Upper lobe of left lung (tissue), 6 donors: ENCODE measurements around the gene HDX. TPM values are rescaled to one million over a fixed set of nuclear protein-coding genes. Genes with fewer than 3 reads are reported as not detected.

Experiments used
- ATAC-seq, 2 donors: fragments of 200-7000 bp; cut with Tn5 transposase; one replicate each; pipeline ENCODE4 v1.9.1; 2022; ENCODE audit warnings: mild to moderate bottlenecking in 2 of 2, moderate library complexity in 2 of 2; ENCODE audit not compliant: low FRiP score in 2 of 2
- DNase-seq, 2 donors: peaks; one replicate each; pipeline ENCODE4 v3.0.0-alpha.2; 2019 to 2020
- H3K27ac ChIP-seq, 4 donors: fragments of 200-600 bp; sonication (generic); one replicate each; pipeline ENCODE4 v1.5.1; 2016 to 2019
- H3K27me3 ChIP-seq, 4 donors: fragments of 200-600 bp; sonication (generic); one replicate each; pipeline ENCODE4 v1.5.1; 2017 to 2019
- H3K36me3 ChIP-seq, 4 donors: fragments of 200-600 bp; sonication (generic); one replicate each; pipeline ENCODE4 v1.5.1; 2016 to 2019
- H3K4me1 ChIP-seq, 4 donors: fragments of 200-600 bp; sonication (generic); one replicate each; pipeline ENCODE4 v1.5.1; 2018 to 2019
- H3K4me3 ChIP-seq, 4 donors: fragments of 200-600 bp; sonication (generic); one replicate each; pipeline ENCODE4 v1.5.1; 2017 to 2019; ENCODE audit warnings: mild to moderate bottlenecking in 2 of 4, moderate library complexity in 1 of 4
- H3K9me3 ChIP-seq, 4 donors: fragments of 200-600 bp; sonication (generic); one replicate each; pipeline ENCODE4 v1.5.1; 2018 to 2019
- EP300 ChIP-seq, 4 donors: sonication (generic); formaldehyde crosslinking; IDR thresholded peaks; one replicate each; pipeline ENCODE4 v1.5.1; 2017; ENCODE audit warnings: antibody characterized with exemption in 4 of 4, control low read depth in 2 of 4
- POLR2A ChIP-seq, 4 donors: fragments of 450-650 bp; IDR thresholded peaks; one replicate each; pipeline ENCODE4 v1.5.1; 2016 to 2017; ENCODE audit warnings: antibody characterized with exemption in 4 of 4, mild to moderate bottlenecking in 2 of 4
- POLR2AphosphoS5 ChIP-seq, 2 donors: sonication (generic); formaldehyde crosslinking; IDR thresholded peaks; one replicate each; pipeline ENCODE4 v1.5.1; 2017; ENCODE audit warnings: antibody characterized with exemption in 2 of 2
- WGBS, 2 donors: methylation state at CpG; one replicate each; pipeline ENCODE4 v1.1.5; 2017 to 2018; 5-methylcytosine and 5-hydroxymethylcytosine counted together
- total RNA-seq, 6 donors: library from RNA; depleted of rRNA in 4 of 6; stranded (reverse); fragments of >200 nt in 4 of 6; gene quantifications; one replicate each; pipeline versions ENCODE4 v1.1.0 to v1.2.1, GENCODE V29; 2016 to 2021
- TF ChIP-seq, protein P1 (sequence below), 6 experiments: fragments of 450-650 bp in 4 of 6; fragments of 200-600 bp in 2 of 6; sonication (generic) in 2 of 6; IDR thresholded peaks; one replicate each; pipeline ENCODE4 v1.5.1; 2016 to 2019; ENCODE audit warnings: antibody characterized with exemption in 6 of 6
- donor health status: DM: no; HTN: no; CAD: no; lungs with moderate emphysema.
- donor health status: DM: no; HTN: yes; CAD: no; lungs with severe emphysema.

The HDX gene
- total RNA-seq, 6 donors from 2014 or later = 1.00 to 5.8 (median 3.2) TPM

DNA sequence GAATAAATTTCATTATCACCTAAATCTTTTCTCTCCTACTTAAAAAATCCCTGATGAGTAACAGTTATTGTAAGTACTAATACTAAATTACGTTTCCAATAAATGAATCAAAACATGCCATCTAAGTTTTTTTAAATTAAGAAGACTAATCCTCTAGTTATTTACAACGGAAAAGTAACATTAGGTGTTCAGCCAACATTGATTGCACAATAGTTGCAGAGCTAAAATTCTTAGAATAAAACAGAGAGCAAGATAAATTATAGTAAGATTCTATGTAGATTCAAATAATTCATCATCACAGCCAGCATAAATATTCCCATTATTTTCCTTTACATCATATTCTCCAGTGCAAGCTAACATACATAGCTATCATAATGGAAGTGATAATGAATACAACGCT lies 139.2 kb downstream of the HDX start:
- DNase-seq (no peak), ATAC-seq (no peak)
- Histone ChIP-seq H3K27me3 (no peaks in the 10 kb centered on the region), H3K27ac (no peak overlapping the region), H3K9me3 (peaks cover 0 to 5% (median 0%) of the 10 kb centered on the region in 4 donors), H3K4me1 (no peaks in the 10 kb centered on the region), H3K36me3 (no peaks in the 10 kb centered on the region), H3K4me3 (no peak overlapping the region)
- TF ChIP-seq, protein P1, sequence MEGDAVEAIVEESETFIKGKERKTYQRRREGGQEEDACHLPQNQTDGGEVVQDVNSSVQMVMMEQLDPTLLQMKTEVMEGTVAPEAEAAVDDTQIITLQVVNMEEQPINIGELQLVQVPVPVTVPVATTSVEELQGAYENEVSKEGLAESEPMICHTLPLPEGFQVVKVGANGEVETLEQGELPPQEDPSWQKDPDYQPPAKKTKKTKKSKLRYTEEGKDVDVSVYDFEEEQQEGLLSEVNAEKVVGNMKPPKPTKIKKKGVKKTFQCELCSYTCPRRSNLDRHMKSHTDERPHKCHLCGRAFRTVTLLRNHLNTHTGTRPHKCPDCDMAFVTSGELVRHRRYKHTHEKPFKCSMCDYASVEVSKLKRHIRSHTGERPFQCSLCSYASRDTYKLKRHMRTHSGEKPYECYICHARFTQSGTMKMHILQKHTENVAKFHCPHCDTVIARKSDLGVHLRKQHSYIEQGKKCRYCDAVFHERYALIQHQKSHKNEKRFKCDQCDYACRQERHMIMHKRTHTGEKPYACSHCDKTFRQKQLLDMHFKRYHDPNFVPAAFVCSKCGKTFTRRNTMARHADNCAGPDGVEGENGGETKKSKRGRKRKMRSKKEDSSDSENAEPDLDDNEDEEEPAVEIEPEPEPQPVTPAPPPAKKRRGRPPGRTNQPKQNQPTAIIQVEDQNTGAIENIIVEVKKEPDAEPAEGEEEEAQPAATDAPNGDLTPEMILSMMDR (IDR thresholded peaks at IDR 0.05) = no peak
- TF ChIP-seq POLR2AphosphoS5 (IDR thresholded peaks at IDR 0.05) = no peak
- no peak for TF ChIP-seq EP300 (IDR thresholded peaks at IDR 0.05)
- no peak for TF ChIP-seq POLR2A (IDR thresholded peaks at IDR 0.05)
- 56 to 66% methylated on average over 3 of the region's 3 CpGs for WGBS, 2 donors

DNA sequence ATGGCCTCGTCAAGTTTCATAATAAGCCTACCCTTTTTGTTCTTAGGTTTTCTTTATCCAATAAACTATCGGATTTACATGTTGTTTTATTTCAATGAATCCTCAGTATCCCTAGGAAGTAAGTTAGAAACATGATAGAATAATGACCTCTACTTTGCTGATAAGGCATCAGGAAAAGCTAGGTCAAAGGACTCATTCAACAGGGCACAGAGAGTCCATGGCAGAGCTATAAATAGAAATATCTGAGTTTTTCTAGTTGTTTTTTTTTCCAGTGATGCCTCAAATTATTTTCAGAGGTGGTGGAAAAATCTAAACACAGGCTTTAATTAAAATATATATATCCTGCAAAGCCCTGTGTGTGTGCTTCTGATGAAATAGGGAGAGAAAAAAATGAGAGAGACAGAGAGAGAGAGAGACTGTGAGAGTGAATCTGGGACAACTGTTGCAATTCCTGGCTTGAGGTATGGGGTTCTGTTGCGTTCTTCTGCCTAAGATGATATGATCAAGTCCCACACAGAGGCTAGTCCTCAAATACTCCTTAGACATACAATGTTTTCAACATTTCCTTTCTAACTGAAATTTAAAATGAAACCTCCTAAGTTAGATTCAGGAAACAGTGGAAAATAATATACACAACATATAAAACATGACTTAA lies 139.9 kb downstream of the HDX start:
- TF ChIP-seq POLR2AphosphoS5 (IDR thresholded peaks at IDR 0.05) (no peak), POLR2A (IDR thresholded peaks at IDR 0.05) (no peak), EP300 (IDR thresholded peaks at IDR 0.05) (no peak)
- TF ChIP-seq, protein P1 (IDR thresholded peaks at IDR 0.05) = no peak
- 61 to 71% methylated on average over 3 of the region's 3 CpGs for WGBS, 2 donors
- no peak overlapping the region for H3K4me3 ChIP-seq

DNA sequence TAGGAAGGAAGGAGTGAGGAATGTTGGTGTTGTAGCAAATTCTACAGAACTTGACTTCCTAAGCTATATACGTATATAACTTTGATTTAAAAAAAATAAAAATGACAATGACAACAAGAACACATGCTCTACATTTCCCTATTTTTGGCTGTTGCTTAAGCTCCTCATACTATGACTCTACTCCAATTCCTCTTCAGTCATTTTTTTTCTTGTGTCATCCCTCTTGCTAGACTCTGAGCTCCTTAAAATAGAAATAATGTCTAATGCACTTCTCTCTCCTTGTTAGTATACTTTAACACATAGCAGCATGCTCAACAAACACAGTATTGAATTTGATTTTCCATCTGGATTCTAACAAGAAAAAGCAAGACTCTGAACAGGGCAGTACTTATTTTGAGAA lies 144.0 kb downstream of the HDX start:
- no peak for TF ChIP-seq POLR2A (IDR thresholded peaks at IDR 0.05)
- TF ChIP-seq EP300 (IDR thresholded peaks at IDR 0.05) = no peak
- TF ChIP-seq, protein P1 (IDR thresholded peaks at IDR 0.05) = no peak
- no peak for TF ChIP-seq POLR2AphosphoS5 (IDR thresholded peaks at IDR 0.05)
- Histone ChIP-seq H3K27ac (no peak overlapping the region), H3K27me3 (no peaks in the 10 kb centered on the region), H3K9me3 (no peaks in the 10 kb centered on the region), H3K4me1 (no peaks in the 10 kb centered on the region), H3K36me3 (no peaks in the 10 kb centered on the region), H3K4me3 (no peak overlapping the region)
- no peak for ATAC-seq
- no peak for DNase-seq
- 48 to 72% methylated on average over 1 of the region's 1 CpG for WGBS, 2 donors

More for the DNA sequence above, 139.9 kb downstream of the HDX start:
- Histone ChIP-seq H3K27ac (no peak overlapping the region), H3K36me3 (no peaks in the 10 kb centered on the region), H3K9me3 (peaks cover 0 to 5% (median 0%) of the 10 kb centered on the region in 4 donors), H3K27me3 (no peaks in the 10 kb centered on the region), H3K4me1 (no peaks in the 10 kb centered on the region)
- DNase-seq = no peak
- no peak for ATAC-seq

DNA sequence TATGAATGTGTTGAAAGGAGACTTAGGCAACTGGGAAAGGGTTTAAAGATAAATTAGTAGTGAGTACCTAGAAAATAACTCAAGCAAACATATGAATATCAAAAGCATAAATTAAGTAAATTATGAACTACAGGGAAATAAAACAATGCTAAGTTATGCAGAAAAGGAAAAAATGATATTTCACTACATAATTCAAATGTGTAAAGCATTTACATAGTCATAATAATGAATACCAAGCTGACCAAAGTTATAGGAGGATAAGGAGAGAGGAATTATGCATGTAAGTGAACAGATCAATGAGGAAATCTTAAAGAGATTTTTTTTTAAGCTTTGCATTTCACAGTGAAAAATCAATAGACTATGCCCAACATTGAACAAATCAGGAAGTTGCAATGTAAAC lies 145.0 kb downstream of the HDX start:
- Histone ChIP-seq H3K36me3 (no peaks in the 10 kb centered on the region), H3K4me1 (no peaks in the 10 kb centered on the region), H3K4me3 (no peak overlapping the region), H3K27me3 (no peaks in the 10 kb centered on the region), H3K9me3 (no peaks in the 10 kb centered on the region), H3K27ac (no peak overlapping the region)
- ATAC-seq (no peak), DNase-seq (no peak)
- no peak for TF ChIP-seq EP300 (IDR thresholded peaks at IDR 0.05)
- TF ChIP-seq POLR2A (IDR thresholded peaks at IDR 0.05) = no peak
- no peak for TF ChIP-seq POLR2AphosphoS5 (IDR thresholded peaks at IDR 0.05)
- TF ChIP-seq, protein P1 (IDR thresholded peaks at IDR 0.05) = no peak

GRCh38 chrX:84340968-84341367 lies 161.3 kb downstream of the HDX start:
- ATAC-seq = no peak
- H3K4me1 ChIP-seq = no peaks in the 10 kb centered on the region
- DNase-seq = no peak
- TF ChIP-seq POLR2A (IDR thresholded peaks at IDR 0.05) (no peak), POLR2AphosphoS5 (IDR thresholded peaks at IDR 0.05) (no peak), EP300 (IDR thresholded peaks at IDR 0.05) (no peak)
- TF ChIP-seq, protein P1 (IDR thresholded peaks at IDR 0.05) = no peak
- H3K9me3 ChIP-seq = no peaks in the 10 kb centered on the region
- no peak overlapping the region for H3K4me3 ChIP-seq
- no peaks in the 10 kb centered on the region for H3K36me3 ChIP-seq
- WGBS, 2 donors = 42 to 84% methylated on average over 1 of the region's 1 CpG
- H3K27me3 ChIP-seq = no peaks in the 10 kb centered on the region
- H3K27ac ChIP-seq = no peak overlapping the region
